Trophoblast cell (in vitro differentiated cells and primary cell): ENCODE results near the gene ANP32B.
"Not testable (repeated sequence)": the region's sequence is repeated elsewhere in the genome, so short reads cannot be mapped to it uniquely, and the experiment has no call there.

Source experiments
- DNase-seq, 2 donors: peaks; one replicate each; pipeline ENCODE4 v3.0.0-alpha.2; 2016
- H2AFZ ChIP-seq: 2 replicates; pipeline ENCODE4 v1.6.1; 2013; ENCODE audit warnings: low read length, moderate library complexity, mild to moderate bottlenecking; ENCODE audit not compliant: insufficient read depth, poor library complexity
- H2AK5ac ChIP-seq: 2 replicates; pipeline ENCODE4 v1.6.1; 2013; ENCODE audit warnings: mild to moderate bottlenecking, low read length
- H2BK120ac ChIP-seq: 2 replicates; pipeline ENCODE4 v1.6.1; 2013; ENCODE audit warnings: low read length, mild to moderate bottlenecking, moderate library complexity; ENCODE audit not compliant: insufficient read depth, poor library complexity
- H2BK12ac ChIP-seq: 2 replicates; pipeline ENCODE4 v1.6.1; 2013; ENCODE audit warnings: mild to moderate bottlenecking, low read length, moderate library complexity
- H2BK5ac ChIP-seq: 2 replicates; pipeline ENCODE4 v1.6.1; 2013; ENCODE audit warnings: low read length, low read depth, moderate library complexity, mild to moderate bottlenecking; ENCODE audit not compliant: poor library complexity
- H3K14ac ChIP-seq: 2 replicates; pipeline ENCODE4 v1.6.1; 2013; ENCODE audit warnings: mild to moderate bottlenecking, low read length
- H3K18ac ChIP-seq: 2 replicates; pipeline ENCODE4 v1.6.1; 2013; ENCODE audit warnings: mild to moderate bottlenecking, low read length
- H3K23ac ChIP-seq: 2 replicates; pipeline ENCODE4 v1.6.1; 2013; ENCODE audit warnings: low read length
- H3K27ac ChIP-seq: 2 replicates; pipeline ENCODE4 v1.5.1; 2013; ENCODE audit warnings: low read depth, mild to moderate bottlenecking, inconsistent platforms, low read length, moderate library complexity
- H3K27me3 ChIP-seq: 2 replicates; pipeline ENCODE4 v1.6.1; 2013; ENCODE audit warnings: inconsistent platforms, mild to moderate bottlenecking, low read length, moderate library complexity; ENCODE audit not compliant: insufficient read depth
- H3K36me3 ChIP-seq, 2 experiments: 1 replicate in 1 of 2; 2 replicates in 1 of 2; pipeline ENCODE4 v1.6.1; 2013; ENCODE audit warnings: low read length in 2 of 2, mild to moderate bottlenecking in 2 of 2, moderate library complexity in 1 of 2; ENCODE audit not compliant: insufficient read depth in 2 of 2, control insufficient read depth in 1 of 2
- H3K4ac ChIP-seq: 2 replicates; pipeline ENCODE4 v1.6.1; 2013; ENCODE audit warnings: low read depth, mild to moderate bottlenecking, low read length, moderate library complexity
- H3K4me1 ChIP-seq, 2 experiments: 1 replicate in 1 of 2; 2 replicates in 1 of 2; pipeline ENCODE4 v1.6.1; 2013; ENCODE audit warnings: low read length in 2 of 2, mild to moderate bottlenecking in 2 of 2, moderate library complexity in 1 of 2; ENCODE audit not compliant: insufficient read depth in 2 of 2, control insufficient read depth in 1 of 2
- H3K4me2 ChIP-seq: 2 replicates; pipeline ENCODE4 v1.6.1; 2013; ENCODE audit warnings: inconsistent platforms, mild to moderate bottlenecking, low read length, moderate library complexity
- H3K4me3 ChIP-seq: 2 replicates; pipeline ENCODE4 v1.5.1; 2013; ENCODE audit warnings: mild to moderate bottlenecking, low read depth, low read length, inconsistent platforms
- H3K79me1 ChIP-seq: one replicate; pipeline ENCODE4 v1.6.1; 2013; ENCODE audit warnings: low read length
- H3K79me2 ChIP-seq: 2 replicates; pipeline ENCODE4 v1.6.1; 2013; ENCODE audit warnings: low read length, mild to moderate bottlenecking; ENCODE audit not compliant: control insufficient read depth, insufficient read depth, poor library complexity
- H3K9ac ChIP-seq: 2 replicates; pipeline ENCODE4 v1.6.1; 2013; ENCODE audit warnings: mild to moderate bottlenecking, low read length
- H3K9me3 ChIP-seq: 2 replicates; pipeline ENCODE4 v1.6.1; 2013; ENCODE audit warnings: low read depth, mild to moderate bottlenecking, control low read depth, inconsistent platforms, low read length; ENCODE audit not compliant: insufficient read depth
- H4K12ac ChIP-seq: 2 replicates; pipeline ENCODE4 v1.6.1; 2013; ENCODE audit warnings: low read depth, mild to moderate bottlenecking, low read length, moderate library complexity
- H4K8ac ChIP-seq: 2 replicates; pipeline ENCODE4 v1.6.1; 2013; ENCODE audit warnings: low read depth, mild to moderate bottlenecking, low read length, moderate library complexity
- H4K91ac ChIP-seq: one replicate; pipeline ENCODE4 v1.6.1; 2013; ENCODE audit warnings: low read depth, mild to moderate bottlenecking, low read length, moderate library complexity
- WGBS: extraction: QIAGEN DNeasy Blood & Tissue Kit; methylation state at CpG from one replicate; pipeline ENCODE4 v1.1.7; 2013; ENCODE audit warnings: missing lambda C conversion rate; ENCODE audit not compliant: insufficient read length, insufficient coverage; ENCODE audit errors: extremely low coverage; 5-methylcytosine and 5-hydroxymethylcytosine counted together

The ANP32B gene

DNA sequence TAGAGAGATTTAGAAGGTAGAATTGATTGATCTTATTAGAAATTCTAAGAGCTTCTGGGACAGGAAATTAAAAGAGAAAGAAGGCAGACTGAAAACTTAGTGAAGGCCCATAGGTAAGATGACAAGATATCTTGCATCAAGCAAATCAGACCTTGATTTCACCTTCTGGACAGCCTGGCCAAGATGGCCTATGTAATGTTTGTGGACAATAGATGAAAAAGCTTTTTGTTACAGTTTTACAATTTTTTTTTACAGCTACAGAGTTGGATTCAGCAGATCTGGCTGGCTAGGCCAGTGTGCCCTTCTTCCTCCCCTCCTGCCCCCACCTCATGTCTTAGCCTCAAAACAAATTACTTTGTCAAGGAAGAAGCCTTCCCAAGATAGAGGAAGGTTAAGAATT is 23.6 kb upstream of the ANP32B start:
- no peak overlapping the region for H3K14ac ChIP-seq
- H2BK120ac ChIP-seq: no peak overlapping the region
- no peaks in the 10 kb centered on the region for H3K27me3 ChIP-seq
- H3K9ac ChIP-seq: no peak overlapping the region
- H2AFZ ChIP-seq: no peak overlapping the region
- H4K8ac ChIP-seq: no peak overlapping the region
- no peak overlapping the region for H4K12ac ChIP-seq
- H4K91ac ChIP-seq: no peak overlapping the region
- no peaks in the 10 kb centered on the region for H3K9me3 ChIP-seq
- no peaks in the 10 kb centered on the region for H3K79me2 ChIP-seq
- H3K36me3 ChIP-seq: no peaks in the 10 kb centered on the region
- H2AK5ac ChIP-seq: no peak overlapping the region
- no peak overlapping the region for H2BK5ac ChIP-seq
- no peaks in the 10 kb centered on the region for H3K4me1 ChIP-seq
- no peak overlapping the region for H3K4me2 ChIP-seq
- no peak overlapping the region for H3K27ac ChIP-seq
- no peak overlapping the region for H3K4me3 ChIP-seq
- no peak overlapping the region for H2BK12ac ChIP-seq
- no peaks in the 10 kb centered on the region for H3K79me1 ChIP-seq
- no peak overlapping the region for H3K23ac ChIP-seq
- H3K4ac ChIP-seq: no peak overlapping the region
- DNase-seq: no peak
- H3K18ac ChIP-seq: no peak overlapping the region

DNA sequence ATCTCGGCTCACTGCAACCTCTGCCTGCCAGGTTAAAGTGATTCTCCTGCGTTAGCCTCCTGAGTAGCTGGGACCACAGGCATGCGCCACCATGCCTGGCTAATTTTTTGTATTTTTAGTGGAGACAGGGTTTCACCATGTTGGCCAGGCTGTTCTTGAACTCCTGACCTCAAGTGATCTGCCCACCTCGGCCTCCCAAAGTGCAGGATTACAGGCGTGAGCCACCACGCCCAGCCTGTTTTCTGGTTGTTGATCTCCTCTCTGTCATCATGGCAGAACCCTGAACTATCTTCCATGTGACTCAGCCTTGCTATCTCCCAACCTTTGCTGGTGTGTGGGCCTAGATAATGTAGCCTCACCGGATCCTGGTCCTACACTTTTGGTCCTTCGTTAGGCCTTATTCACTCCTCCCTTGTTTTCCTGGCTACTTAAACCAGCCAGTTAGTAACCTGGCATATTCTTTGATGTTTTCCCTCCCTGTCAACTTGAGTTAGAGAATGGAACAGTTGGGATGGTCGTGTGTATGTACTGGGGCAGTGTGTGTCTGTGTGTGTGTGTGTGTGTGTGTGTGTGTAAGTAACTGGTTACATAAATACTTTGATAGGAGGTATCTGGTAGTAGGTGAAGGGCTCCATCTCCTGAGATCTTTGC is 22.3 kb upstream of the ANP32B start:
- H3K4ac ChIP-seq: not testable (repeated sequence)
- no CpG with 5 or more reads among the region's 9 CpGs for WGBS

DNA sequence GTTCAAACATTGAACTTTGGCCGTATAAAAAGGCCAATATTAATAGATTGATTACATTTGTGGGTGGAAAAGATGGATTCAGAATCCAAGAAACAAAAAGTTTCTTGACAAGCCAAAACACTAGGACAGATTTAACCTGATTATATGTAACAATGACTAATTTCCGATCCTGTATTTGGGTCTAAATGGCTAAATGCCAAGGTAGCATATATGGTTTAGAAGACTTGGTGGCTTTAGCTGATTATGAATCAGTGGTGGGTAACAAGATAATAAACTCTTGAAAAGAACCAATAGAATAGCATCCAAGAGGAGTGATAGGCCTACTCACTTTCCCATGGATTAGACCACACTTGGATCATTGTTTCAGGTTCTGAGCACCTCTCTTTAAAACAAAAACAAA is 21.8 kb upstream of the ANP32B start:
- no peak overlapping the region for H4K8ac ChIP-seq
- no peaks in the 10 kb centered on the region for H3K4me1 ChIP-seq
- H2AFZ ChIP-seq: no peak overlapping the region
- no peak overlapping the region for H3K23ac ChIP-seq
- no peak overlapping the region for H4K12ac ChIP-seq
- H3K36me3 ChIP-seq: no peaks in the 10 kb centered on the region
- no peak overlapping the region for H3K27ac ChIP-seq
- DNase-seq: no peak
- H3K79me2 ChIP-seq: no peaks in the 10 kb centered on the region
- no peak overlapping the region for H3K4ac ChIP-seq
- H3K18ac ChIP-seq: no peak overlapping the region
- H2BK5ac ChIP-seq: no peak overlapping the region
- no peak overlapping the region for H2BK12ac ChIP-seq
- no peak overlapping the region for H3K4me3 ChIP-seq
- H4K91ac ChIP-seq: no peak overlapping the region
- H3K4me2 ChIP-seq: no peak overlapping the region
- no peaks in the 10 kb centered on the region for H3K27me3 ChIP-seq
- WGBS: no CpG with 5 or more reads among the region's 2 CpGs
- H2BK120ac ChIP-seq: no peak overlapping the region
- no peaks in the 10 kb centered on the region for H3K9me3 ChIP-seq
- H3K79me1 ChIP-seq: no peaks in the 10 kb centered on the region
- H3K9ac ChIP-seq: no peak overlapping the region
- no peak overlapping the region for H3K14ac ChIP-seq
- no peak overlapping the region for H2AK5ac ChIP-seq

More for the DNA sequence above, 22.3 kb upstream of the ANP32B start:
- H3K4me1 ChIP-seq, DNase-seq, H3K9ac ChIP-seq, H3K27ac ChIP-seq, H2BK120ac ChIP-seq, H3K4me3 ChIP-seq, H3K79me1 ChIP-seq, H4K8ac ChIP-seq, H3K23ac ChIP-seq, H3K36me3 ChIP-seq, H4K12ac ChIP-seq, H2BK12ac ChIP-seq, H3K27me3 ChIP-seq, H3K9me3 ChIP-seq, H2AK5ac ChIP-seq, H3K79me2 ChIP-seq, H4K91ac ChIP-seq, H2BK5ac ChIP-seq, H2AFZ ChIP-seq, H3K14ac ChIP-seq, H3K4me2 ChIP-seq, H3K18ac ChIP-seq: not testable (repeated sequence)

DNA sequence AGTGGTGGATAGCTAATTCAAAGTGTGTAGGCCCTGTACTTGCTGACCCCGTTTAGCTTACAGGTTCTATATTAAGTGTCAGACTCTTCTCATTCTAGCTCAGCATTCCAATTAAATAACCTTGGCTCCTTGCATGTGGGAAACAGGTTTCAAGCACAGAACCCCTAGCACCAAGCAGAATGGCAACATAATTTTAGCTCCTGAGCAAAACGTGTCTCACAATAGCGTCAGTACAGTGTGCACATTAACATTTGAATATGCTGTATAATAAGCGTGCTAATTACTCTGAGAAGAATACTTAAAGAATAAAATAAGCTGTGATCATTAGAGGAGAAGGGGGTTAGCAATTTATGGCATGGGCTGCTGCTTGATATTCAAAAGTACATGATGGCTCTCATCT is 21.0 kb upstream of the ANP32B start:
- Histone ChIP-seq H3K79me2 (no peaks in the 10 kb centered on the region), H3K27me3 (no peaks in the 10 kb centered on the region), H3K14ac (no peak overlapping the region), H3K4me3 (no peak overlapping the region), H3K4ac (no peak overlapping the region), H3K36me3 (no peaks in the 10 kb centered on the region), H4K12ac (no peak overlapping the region), H3K79me1 (no peaks in the 10 kb centered on the region), H2AK5ac (no peak overlapping the region), H4K8ac (no peak overlapping the region), H3K4me2 (no peak overlapping the region), H4K91ac (no peak overlapping the region), H3K18ac (no peak overlapping the region), H2BK12ac (no peak overlapping the region), H2BK120ac (no peak overlapping the region), H3K9me3 (no peaks in the 10 kb centered on the region), H3K23ac (no peak overlapping the region), H3K27ac (no peak overlapping the region), H2AFZ (no peak overlapping the region), H2BK5ac (no peak overlapping the region), H3K9ac (no peak overlapping the region), H3K4me1 (no peaks in the 10 kb centered on the region)
- WGBS: no CpG with 5 or more reads among the region's 4 CpGs
- DNase-seq: no peak
